GM11168 (cell line): ENCODE data around the gene LMCD1.

Source experiments
- in situ Hi-C: fragments of 300-500 bp; cut with MboI; formaldehyde crosslinking; loops from one replicate; pipeline ENCODE4 v1.12.0; 2022; ENCODE audit warnings: low sequenced_read_pairs; ENCODE audit not compliant: unreplicated experiment

LMCD1 gene, protein sequence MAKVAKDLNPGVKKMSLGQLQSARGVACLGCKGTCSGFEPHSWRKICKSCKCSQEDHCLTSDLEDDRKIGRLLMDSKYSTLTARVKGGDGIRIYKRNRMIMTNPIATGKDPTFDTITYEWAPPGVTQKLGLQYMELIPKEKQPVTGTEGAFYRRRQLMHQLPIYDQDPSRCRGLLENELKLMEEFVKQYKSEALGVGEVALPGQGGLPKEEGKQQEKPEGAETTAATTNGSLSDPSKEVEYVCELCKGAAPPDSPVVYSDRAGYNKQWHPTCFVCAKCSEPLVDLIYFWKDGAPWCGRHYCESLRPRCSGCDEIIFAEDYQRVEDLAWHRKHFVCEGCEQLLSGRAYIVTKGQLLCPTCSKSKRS

GRCh38 chr3:8501371-8502131, at the start of gene LMCD1:
Gene LMCD1, plus strand, starts transcription at chr3:8501823. Its CDS starts 116 bp downstream, at chr3:8501939.
- in situ Hi-C loops = no loop called here

GRCh38 chr3:8452112-8452511, 49.5 kb upstream of the LMCD1 start:
- in situ Hi-C loops = no loop called here

- in situ Hi-C loops = no loop called here
Measured at GRCh38 chr3:8453153-8453552, 48.5 kb upstream of the LMCD1 start.

DNA sequence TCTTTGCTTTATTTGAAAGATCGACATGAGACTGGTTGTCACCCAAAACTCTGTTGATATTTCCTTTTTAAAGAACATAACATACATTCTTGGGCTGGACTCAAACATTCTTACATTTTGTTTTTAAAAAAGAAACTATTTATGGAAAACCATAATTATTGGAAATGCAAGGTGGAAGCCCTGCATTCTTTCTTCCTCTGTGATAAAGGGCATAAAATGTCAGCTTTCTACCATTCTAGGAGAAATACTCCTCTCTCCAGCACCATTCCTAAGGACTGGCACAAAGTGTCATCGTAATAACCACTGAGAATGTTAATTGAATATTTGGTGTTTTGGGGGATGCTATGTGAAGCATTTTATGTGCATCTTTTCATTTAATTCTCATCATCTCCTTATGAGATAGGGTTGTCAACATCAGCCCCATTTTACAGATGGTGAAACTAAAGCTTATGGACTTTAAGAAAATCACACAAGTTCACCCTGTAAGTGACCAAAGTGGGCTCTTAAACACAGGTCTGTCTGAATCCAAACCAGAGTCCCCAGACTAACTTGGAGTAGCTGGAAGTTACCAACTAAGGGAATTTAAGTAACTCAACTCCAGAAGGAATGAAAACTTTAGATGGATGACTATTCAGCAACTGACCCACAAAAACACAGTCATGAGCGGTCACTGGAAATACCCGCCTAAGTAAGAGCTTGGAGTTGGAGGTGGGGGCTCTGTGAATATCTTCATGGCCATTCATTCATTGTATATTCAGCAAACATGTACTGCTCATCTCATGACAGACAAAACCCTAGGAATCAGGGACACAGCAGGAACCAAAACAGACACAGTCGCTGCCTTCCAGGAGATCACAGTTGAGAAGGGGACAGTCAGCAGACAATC, 45.9 kb upstream of the LMCD1 start:
- in situ Hi-C loops = no loop called here

- in situ Hi-C loops = no loop called here
Measured at GRCh38 chr3:8456412-8456811, 45.2 kb upstream of the LMCD1 start.

DNA sequence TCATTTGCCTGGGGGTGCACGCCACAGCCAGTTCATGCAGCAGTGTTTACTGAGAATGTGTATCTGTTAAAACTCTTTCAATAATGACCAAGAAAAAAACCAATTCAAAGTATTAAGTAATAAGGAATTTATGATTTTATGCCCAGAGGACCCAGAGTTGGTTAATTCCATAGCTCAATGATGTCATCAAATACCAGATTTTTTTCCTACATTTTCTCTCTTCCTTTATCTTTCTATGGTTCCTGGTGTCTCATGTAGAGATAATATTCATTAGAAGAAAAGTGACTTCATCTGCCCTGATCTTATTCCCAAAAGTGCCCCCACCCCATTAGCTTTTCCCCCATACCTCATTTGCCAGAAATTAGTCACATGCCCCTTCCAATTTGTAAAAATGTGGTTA, 44.6 kb upstream of the LMCD1 start:
- in situ Hi-C loops = no loop called here

DNA sequence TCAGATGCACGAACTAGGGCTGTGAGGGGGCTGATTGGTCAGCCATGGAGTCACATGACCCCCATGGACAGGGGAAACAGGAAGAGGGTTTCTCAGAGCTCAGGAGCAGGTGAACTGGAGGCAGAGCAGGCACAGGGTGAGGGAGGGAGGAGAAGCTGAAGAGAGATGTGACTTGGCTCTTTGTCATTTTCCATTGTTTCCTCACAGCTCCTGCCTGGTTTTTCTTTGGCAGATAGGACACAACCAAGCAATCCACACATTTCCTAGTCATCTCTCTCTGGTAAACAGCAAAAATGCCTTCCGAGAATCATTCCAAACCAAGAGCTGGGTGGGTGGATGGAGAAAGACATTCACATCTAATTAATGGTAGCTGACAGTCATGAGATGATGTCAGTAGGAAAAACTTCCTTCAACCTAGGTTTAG, 43.4 kb upstream of the LMCD1 start:
- in situ Hi-C loops = no loop called here

DNA sequence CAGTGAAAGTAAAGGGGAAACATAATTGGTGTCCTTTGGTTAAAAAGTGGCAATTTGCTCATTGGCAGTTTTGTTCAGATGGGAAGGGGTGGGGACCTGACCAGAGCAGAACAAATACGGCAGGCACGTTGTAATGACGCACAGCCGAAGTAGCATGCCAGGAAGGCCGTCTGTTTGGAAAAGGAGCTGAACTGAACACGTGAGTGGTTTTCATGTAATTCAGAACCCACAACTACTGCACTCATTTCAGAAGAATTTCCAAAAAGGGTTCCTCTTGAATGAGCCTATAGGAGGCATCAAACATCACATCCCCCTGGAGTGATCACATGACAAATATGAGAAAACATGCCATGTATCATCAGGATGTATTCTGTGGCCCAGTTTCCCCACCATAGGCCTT, 42.9 kb upstream of the LMCD1 start:
- in situ Hi-C loops = no loop called here

DNA sequence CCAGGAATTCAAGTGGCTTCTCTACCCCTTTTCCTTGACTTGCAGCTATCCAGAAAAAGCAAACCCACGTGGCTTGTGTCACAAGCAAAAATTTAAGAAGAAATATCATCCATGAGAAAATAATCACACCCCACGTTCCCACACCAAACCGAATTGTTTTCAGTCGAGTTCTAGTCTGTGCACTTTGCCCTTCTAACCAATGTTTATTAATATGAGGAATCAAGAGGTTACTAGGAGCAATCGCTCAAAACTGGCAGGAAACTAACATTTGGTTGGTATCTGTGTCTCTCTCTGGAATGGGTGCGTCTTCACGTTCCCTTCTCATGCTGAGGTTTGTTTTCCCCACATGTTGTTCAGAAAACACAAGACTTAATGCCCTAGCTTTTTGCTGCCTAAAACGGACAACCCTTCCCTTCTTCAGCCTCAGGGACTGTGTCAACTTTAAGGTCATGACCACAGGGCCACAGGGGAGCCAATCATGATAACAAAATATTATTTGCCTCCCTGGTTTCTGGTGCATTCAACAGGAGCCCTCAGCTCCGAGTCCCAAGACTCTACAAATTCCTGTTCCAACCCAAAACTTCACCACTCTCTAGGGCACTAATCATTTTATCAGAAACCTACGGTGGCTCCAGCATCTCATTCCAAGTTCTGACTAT, 41.4 kb upstream of the LMCD1 start:
- in situ Hi-C loops = no loop called here

GRCh38 chr3:8460815-8461456, 40.7 kb upstream of the LMCD1 start:
- in situ Hi-C loops = no loop called here

- in situ Hi-C loops = no loop called here
Measured at GRCh38 chr3:8464668-8465067, 37.0 kb upstream of the LMCD1 start.

DNA sequence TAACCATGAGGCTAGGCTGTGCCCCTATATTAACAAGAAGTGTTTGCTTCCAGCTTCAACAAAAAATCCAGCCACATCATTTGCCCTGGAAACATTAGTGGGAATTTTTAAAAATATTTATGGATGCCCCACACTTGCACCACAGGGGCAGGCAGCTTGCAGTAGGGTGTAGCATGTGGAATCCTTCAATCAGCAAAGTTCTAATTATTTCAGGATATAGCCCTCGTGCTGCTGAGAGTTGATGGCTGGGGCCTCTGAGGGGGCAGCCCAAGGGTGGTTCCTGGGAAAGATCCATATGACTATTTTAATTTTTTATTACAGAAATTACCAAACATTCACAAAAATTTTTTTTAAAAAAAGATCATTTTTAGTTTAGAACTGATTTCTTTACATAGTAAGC, 35.1 kb upstream of the LMCD1 start:
- in situ Hi-C loops = no loop called here

DNA sequence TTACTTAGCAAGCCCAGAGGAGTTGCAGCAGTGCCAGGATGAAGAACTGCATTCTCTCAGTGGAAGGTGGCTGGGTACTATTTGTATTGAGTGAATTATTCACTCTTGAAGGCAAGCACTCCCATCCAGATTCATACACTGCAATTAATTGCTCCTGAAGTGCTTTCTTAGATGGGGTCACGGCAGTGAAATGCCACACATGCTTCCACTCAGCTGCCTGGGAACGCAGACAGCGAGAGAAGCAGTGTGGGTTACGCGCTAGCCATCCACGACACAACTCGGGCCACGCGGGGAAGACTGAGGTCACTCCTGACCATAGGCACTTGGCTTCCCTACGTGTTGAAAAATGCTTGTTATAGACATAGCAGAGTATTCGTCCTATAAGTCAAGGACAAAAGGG, 30.8 kb upstream of the LMCD1 start:
- in situ Hi-C loops = no loop called here

- in situ Hi-C loops = no loop called here
Measured at GRCh38 chr3:8472549-8472948, 29.1 kb upstream of the LMCD1 start.

GRCh38 chr3:8473029-8473428, 28.6 kb upstream of the LMCD1 start:
- in situ Hi-C loops = no loop called here

DNA sequence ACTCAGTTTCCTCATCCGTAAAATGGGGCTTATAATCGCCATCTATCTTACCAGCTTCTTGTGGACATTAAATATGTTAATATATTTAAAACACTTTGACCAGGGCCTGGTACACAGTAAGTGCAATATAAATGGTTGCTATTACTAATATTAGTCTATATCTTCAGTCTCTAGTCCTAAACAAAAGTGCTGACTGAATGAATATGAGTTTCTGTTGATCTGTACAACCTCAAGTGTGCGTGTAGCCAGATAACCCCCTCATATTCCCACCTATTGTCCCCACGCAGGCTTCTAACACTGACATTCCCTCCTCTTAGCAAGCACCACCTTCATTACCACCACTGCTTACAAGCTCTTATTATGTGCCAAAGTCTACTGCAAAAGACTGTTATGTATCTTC, 27.6 kb upstream of the LMCD1 start:
- in situ Hi-C loops = no loop called here

DNA sequence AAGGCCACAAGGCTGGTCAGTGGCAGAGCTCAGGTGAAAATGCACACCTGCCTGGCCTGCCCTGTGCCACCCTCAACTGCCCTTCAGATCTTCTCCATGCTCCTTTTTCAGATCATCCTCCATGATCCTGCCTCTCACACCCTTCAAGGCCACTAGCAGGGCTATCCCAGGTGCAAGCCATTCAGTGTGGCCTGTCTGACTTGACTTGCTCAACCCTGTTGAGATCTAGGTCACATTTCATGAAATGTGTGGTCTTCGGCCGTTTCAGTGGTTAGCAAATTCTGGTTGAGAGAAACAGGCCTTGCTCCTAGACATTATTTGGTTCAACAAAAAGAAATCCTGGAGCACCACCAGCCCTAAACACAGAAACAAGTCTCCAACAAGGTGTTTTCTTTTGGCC, 26.6 kb upstream of the LMCD1 start:
- in situ Hi-C loops = no loop called here

DNA sequence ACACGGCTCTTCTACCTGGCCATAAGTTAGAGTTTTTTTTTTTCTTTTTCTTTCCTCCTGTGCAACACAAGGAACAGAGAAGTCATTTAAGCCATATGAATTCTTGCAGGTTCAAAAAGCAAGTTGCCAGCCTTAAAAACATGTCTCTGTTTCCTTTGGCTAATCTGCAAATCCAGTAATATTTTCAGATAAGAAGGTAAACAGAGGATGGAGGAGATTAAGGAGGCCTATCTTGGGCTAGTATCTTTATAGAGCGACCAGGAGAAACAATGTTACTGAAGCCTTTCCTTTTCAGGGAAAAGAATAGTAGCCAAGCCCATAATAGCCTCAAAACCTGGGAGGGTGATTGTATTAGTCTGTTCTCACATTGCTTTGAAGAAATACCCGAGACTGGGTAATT, 20.9 kb upstream of the LMCD1 start:
- in situ Hi-C loops = no loop called here

DNA sequence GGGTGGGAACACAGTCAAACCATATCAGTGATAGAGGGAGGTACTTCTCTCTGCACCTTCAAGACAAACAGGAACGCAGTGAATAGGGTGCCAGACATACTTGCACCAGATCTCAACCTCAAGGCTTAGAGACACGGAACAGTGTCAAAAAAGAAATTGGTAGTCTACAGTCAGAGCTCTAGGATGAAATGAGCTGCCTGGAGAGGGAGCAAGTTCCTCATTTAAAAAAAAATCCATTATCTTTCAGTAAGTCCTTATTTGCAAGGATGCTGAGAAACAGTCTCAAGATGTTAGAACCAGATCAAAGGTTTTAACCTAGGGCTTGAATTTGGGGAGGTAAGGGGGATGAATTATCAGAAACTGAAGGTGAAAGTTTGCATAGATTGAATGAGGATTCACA, 20.2 kb upstream of the LMCD1 start:
- in situ Hi-C loops = no loop called here

DNA sequence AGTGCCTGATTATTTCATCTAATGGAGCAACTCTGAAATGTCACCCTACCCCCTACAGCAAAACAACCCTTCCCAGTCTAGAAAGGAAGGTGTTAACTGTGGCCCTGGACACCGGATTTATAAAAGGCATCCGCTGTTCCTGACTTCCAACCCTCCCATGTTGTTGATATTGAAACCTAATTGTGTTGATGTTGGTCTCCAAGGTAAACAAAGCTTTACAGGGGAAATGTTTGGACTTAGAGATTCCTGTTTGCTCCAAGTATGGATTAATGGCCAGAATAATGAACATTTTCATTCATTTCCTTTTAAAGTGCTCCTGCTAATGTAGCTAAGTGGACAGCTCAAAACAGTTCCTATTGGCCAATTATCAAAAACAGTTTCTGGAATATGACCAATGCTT, 19.4 kb upstream of the LMCD1 start:
- in situ Hi-C loops = no loop called here
